ENCODE data around the gene MREG. TPM values are rescaled to one million over a fixed set of nuclear protein-coding genes. Genes with fewer than 3 reads are reported as not detected.
A peak's percentile ranks its signal among the peaks of the same experiment; 100 is the strongest.

The MREG gene
- total and polyA plus RNA-seq, 9 of the 15 experiments (the other 6 are each of a cell fraction or from before 2014, with no cell fraction given), result 0.77 to 3.8 (median 2.3) TPM

- H3K4me3 ChIP-seq, result no peak overlapping the region
- no peak overlapping the region for H3K9ac ChIP-seq (ENCODE audit: insufficient read depth in 1 of 2, low read depth in 2 of 2, low read length in 2 of 2)
- CTCF ChIA-PET (ENCODE audit: low intra/inter-chr PET ratio), result no interaction called here
- DNase-seq (ENCODE audit: extremely low read depth in 1 of 4, low spot score in 3 of 4) (no peak), ATAC-seq (no peak), FAIRE-seq (no peak)
- H3K79me2 ChIP-seq (ENCODE audit: control insufficient read depth, insufficient read depth, low read length), result no peaks in the 10 kb centered on the region
- no peaks in the 10 kb centered on the region for H3K36me3 ChIP-seq (ENCODE audit: control insufficient read depth, insufficient read depth, low read length)
- no TSS peak for BruUV-seq (replicated peaks)
- TF ChIP-seq FOSL1 (tag; conservative IDR thresholded peaks at IDR 0.05) (peak; percentile 62), U2AF1 (optimal IDR thresholded peaks at IDR 0.05; ENCODE audit: low read depth, low read length) (no peak), NR2F6 (CRISPR knock-in tag; IDR thresholded peaks at IDR 0.05) (no peak), JUND (IDR thresholded peaks at IDR 0.05; ENCODE audit: borderline replicate concordance, low read depth, low read length) (peak; percentile 69; the same call in 1 of the 2 replicates), JUND (tag; IDR thresholded peaks at IDR 0.05; ENCODE audit: borderline replicate concordance, low read depth, low read length) (peak; percentile 46; the same call in 1 of the 3 replicates), ZNF507 (tag; conservative IDR thresholded peaks at IDR 0.05) (no peak), CEBPB (tag; IDR thresholded peaks at IDR 0.05) (peak; percentile 6; the same call in 1 of the 2 replicates), CCAR2 (IDR thresholded peaks at IDR 0.05; ENCODE audit: low read depth, low read length) (no peak), CREM (IDR thresholded peaks at IDR 0.05; ENCODE audit: low read depth) (no peak), ZEB2 (IDR thresholded peaks at IDR 0.05) (no peak), ZNF316 (IDR thresholded peaks at IDR 0.05) (peak; percentile 67), SMARCC2 (IDR thresholded peaks at IDR 0.05; ENCODE audit: low read depth) (no peak), SMAD4 (CRISPR knock-in tag; conservative IDR thresholded peaks at IDR 0.05) (no peak), PHF21A (IDR thresholded peaks at IDR 0.05; ENCODE audit: borderline replicate concordance, low read depth) (peak; percentile 41; the same call in 1 of the 2 replicates), ZNF717 (CRISPR knock-in tag; IDR thresholded peaks at IDR 0.05) (no peak), ZNF766 (CRISPR knock-in tag; conservative IDR thresholded peaks at IDR 0.05) (no peak), ZC3H8 (IDR thresholded peaks at IDR 0.05) (no peak), ATF3 (IDR thresholded peaks at IDR 0.05) (peak; percentile 45; the same call in 1 of the 2 replicates), ATF3 (CRISPR knock-in tag; conservative IDR thresholded peaks at IDR 0.05) (no peak), HMG20B (CRISPR knock-in tag; IDR thresholded peaks at IDR 0.05) (no peak), TCF7L2 (IDR thresholded peaks at IDR 0.05; ENCODE audit: low read depth, low read length) (no peak), MAFG (tag; conservative IDR thresholded peaks at IDR 0.05) (peak; percentile 39; the same call in 1 of the 2 replicates), C11orf30 (IDR thresholded peaks at IDR 0.05; ENCODE audit: low read depth) (peak; percentile 72; the same call in 1 of the 2 replicates)
- POLR2A ChIA-PET, result no interaction called here
- H3K27me3 ChIP-seq (ENCODE audit: control insufficient read depth in 2 of 2, insufficient read depth in 2 of 2, low read length in 2 of 2), result no peaks in the 10 kb centered on the region
- H3K4me1 ChIP-seq (replicated peaks in 1 of 2; ENCODE audit: control insufficient read depth in 2 of 2, insufficient read depth in 2 of 2, low read length in 2 of 2), result no peaks in the 10 kb centered on the region
- 36% methylated on average over 5 of the region's 5 CpGs for WGBS (ENCODE audit: insufficient coverage, low coverage, missing lambda C conversion rate)
- H3K9me1 ChIP-seq (ENCODE audit: control insufficient read depth, insufficient read depth, low read length), result no peaks in the 10 kb centered on the region
- intact Hi-C loops (cut with micrococcal nuclease) (no loop called here), in situ Hi-C loops (cut with MboI) (no loop called here)
- no peaks in the 10 kb centered on the region for H4K20me1 ChIP-seq (replicated peaks; ENCODE audit: control insufficient read depth, insufficient read depth, low read length)
- H3K4me2 ChIP-seq (ENCODE audit: insufficient read depth, low read length), result no peak overlapping the region
- H3K9me3 ChIP-seq (replicated peaks; ENCODE audit: control insufficient read depth, insufficient read depth, low read depth, low read length), result no peaks in the 10 kb centered on the region
- H3K27ac ChIP-seq (ENCODE audit: extremely low read depth, low read depth, low read length), result no peak overlapping the region
- no peak overlapping the region for H2AFZ ChIP-seq (ENCODE audit: low read depth, low read length)
These were observed 109.2 kb downstream of the MREG start for GRCh38 chr2:215904101-215904500.

Data from K562 (cell line).